ENCODE measurements around the gene MFN2.
"Not testable (repeated sequence)": the region's sequence is repeated elsewhere in the genome, so short reads cannot be mapped to it uniquely, and the experiment has no call there.

The MFN2 gene

GRCh38 chr1:12028957-12029511 lies 48.8 kb downstream of the MFN2 start:
- DNase-seq: no peak

GRCh38 chr1:12029720-12030339 lies 49.6 kb downstream of the MFN2 start:
- DNase-seq: no peak

- no peak for DNase-seq
Observed at GRCh38 chr1:12031039-12031980, 51.1 kb downstream of the MFN2 start.

- no peak for DNase-seq
Observed at GRCh38 chr1:12032161-12032621, 51.9 kb downstream of the MFN2 start.

GRCh38 chr1:12033441-12033840 lies 53.2 kb downstream of the MFN2 start:
- not testable (repeated sequence) for DNase-seq

- DNase-seq: no peak
Observed at GRCh38 chr1:12034381-12034801, 54.1 kb downstream of the MFN2 start.

- DNase-seq: no peak
Observed at GRCh38 chr1:12035312-12035711, 55.1 kb downstream of the MFN2 start.

GRCh38 chr1:12037486-12038355 lies 57.5 kb downstream of the MFN2 start:
- no peak for DNase-seq

- DNase-seq: no peak
Observed at GRCh38 chr1:12038356-12039163, 58.3 kb downstream of the MFN2 start.

- no peak for DNase-seq
Observed at GRCh38 chr1:12039164-12039525, 58.9 kb downstream of the MFN2 start.

GRCh38 chr1:12039824-12040456 lies 59.7 kb downstream of the MFN2 start:
- DNase-seq: not testable (repeated sequence)

- no peak for DNase-seq
Observed at GRCh38 chr1:12040457-12041051, 60.3 kb downstream of the MFN2 start.

GRCh38 chr1:12044187-12044877 lies 64.1 kb downstream of the MFN2 start:
- not testable (repeated sequence) for DNase-seq

- DNase-seq: no peak
Observed at GRCh38 chr1:12046749-12047119, 66.5 kb downstream of the MFN2 start.

GRCh38 chr1:12047120-12047876 lies 67.1 kb downstream of the MFN2 start:
- peak; percentile 73 for DNase-seq

- DNase-seq: no peak
Observed at GRCh38 chr1:12048372-12048771, 68.1 kb downstream of the MFN2 start.

GRCh38 chr1:12049616-12050015 lies 69.4 kb downstream of the MFN2 start:
- DNase-seq: no peak

- DNase-seq: no peak
Observed at GRCh38 chr1:12051361-12051760, 71.1 kb downstream of the MFN2 start.

- DNase-seq: peak; percentile 24
Observed at GRCh38 chr1:12052008-12052573, 71.8 kb downstream of the MFN2 start.

Data from stimulated activated naive CD4-positive, alpha-beta T cell treated with Interleukin-2 at 50 U/mL for 16 hours (primary cell).